Glomerular endothelial cell (primary cell): ENCODE results near the gene CPSF4L. TPM values are rescaled to one million over a fixed set of nuclear protein-coding genes. Genes with fewer than 3 reads are reported as not detected.
"Not testable (repeated sequence)": the region's sequence is repeated elsewhere in the genome, so short reads cannot be mapped to it uniquely, and the experiment has no call there.

ENCODE experiments used
- DNase-seq: peaks from one replicate; pipeline ENCODE4 v3.0.0-alpha.2; 2011; ENCODE audit warnings: low read depth, low spot score; ENCODE audit errors: extremely low read depth
- total RNA-seq: library from RNA; depleted of rRNA; stranded (reverse); fragments of >200 nt; gene quantifications from 2 replicates; pipeline ENCODE4 v1.2.3, GENCODE V29; 2015

CPSF4L gene
- total RNA-seq, result 1.2 TPM in 1 of 2 replicates, not detected in the other

GRCh38 chr17:73261617-73261951, at the start of gene CPSF4L:
Gene CPSF4L, minus strand, starts transcription at chr17:73261880. Its CDS starts 62 bp downstream, at chr17:73261818.
- DNase-seq, result no peak

GRCh38 chr17:73311428-73311780, 49.7 kb upstream of the CPSF4L start:
- DNase-seq, result no peak

- DNase-seq, result no peak
Measured at GRCh38 chr17:73309727-73310596, 48.3 kb upstream of the CPSF4L start.

- DNase-seq, result not testable (repeated sequence)
Measured at GRCh38 chr17:73308959-73309358, 47.3 kb upstream of the CPSF4L start.

- DNase-seq, result no peak
Measured at GRCh38 chr17:73308017-73308823, 46.5 kb upstream of the CPSF4L start.

- no peak for DNase-seq
Measured at GRCh38 chr17:73307130-73307529, 45.5 kb upstream of the CPSF4L start.

GRCh38 chr17:73305845-73306836, 44.5 kb upstream of the CPSF4L start:
- DNase-seq, result no peak

GRCh38 chr17:73304971-73305812, 43.5 kb upstream of the CPSF4L start:
- no peak for DNase-seq

- DNase-seq, result no peak
Measured at GRCh38 chr17:73304438-73304837, 42.8 kb upstream of the CPSF4L start.

GRCh38 chr17:73302189-73302588, 40.5 kb upstream of the CPSF4L start:
- no peak for DNase-seq

GRCh38 chr17:73301369-73301768, 39.7 kb upstream of the CPSF4L start:
- DNase-seq, result no peak

GRCh38 chr17:73300392-73300791, 38.7 kb upstream of the CPSF4L start:
- DNase-seq, result no peak

- DNase-seq, result no peak
Measured at GRCh38 chr17:73297934-73298861, 36.5 kb upstream of the CPSF4L start.

GRCh38 chr17:73293480-73293911, 31.8 kb upstream of the CPSF4L start:
- no peak for DNase-seq

- DNase-seq, result no peak
Measured at GRCh38 chr17:73293031-73293430, 31.4 kb upstream of the CPSF4L start.

- DNase-seq, result no peak
Measured at GRCh38 chr17:73292031-73292531, 30.4 kb upstream of the CPSF4L start.

GRCh38 chr17:73291260-73291801, 29.7 kb upstream of the CPSF4L start:
- no peak for DNase-seq
